Measurements from ENCODE around the gene CACNA1B.

- TF ChIP-seq EZH2 (IDR thresholded peaks at IDR 0.05; ENCODE audit: borderline replicate concordance, low read depth, low read length, poor library complexity, severe bottlenecking) (no peak), CTCF (conservative IDR thresholded peaks at IDR 0.05; ENCODE audit: low read depth, low read length) (no peak)
Observed at GRCh38 chr9:137949260-137949659, 71.7 kb downstream of the CACNA1B start.
